Kidney epithelial cell (primary cell): ENCODE results near the gene PSEN1. TPM values are rescaled to one million over a fixed set of nuclear protein-coding genes. Genes with fewer than 3 reads are reported as not detected.
A peak's percentile ranks its signal among the peaks of the same experiment; 100 is the strongest.

ENCODE experiments used
- DNase-seq: peaks from one replicate; pipeline ENCODE4 v3.0.0-alpha.2; 2010; ENCODE audit warnings: low read depth
- H3K27me3 ChIP-seq: 2 replicates; pipeline ENCODE4 v1.6.0; 2011; ENCODE audit warnings: low read length; ENCODE audit not compliant: control insufficient read depth, insufficient read depth
- H3K36me3 ChIP-seq: 2 replicates; pipeline ENCODE4 v1.5.1; 2011; ENCODE audit warnings: low read length; ENCODE audit not compliant: control insufficient read depth, insufficient read depth
- H3K4me3 ChIP-seq: 2 replicates; pipeline ENCODE4 v1.5.1; 2011; ENCODE audit warnings: low read depth, mild to moderate bottlenecking, control low read depth, low read length
- total RNA-seq: library from RNA; depleted of rRNA; stranded (reverse); fragments of >200 nt; gene quantifications from 2 replicates; pipeline ENCODE4 v1.2.3, GENCODE V29; 2015
- TF ChIP-seq, protein P1 (sequence below): IDR thresholded peaks from 2 replicates; pipeline ENCODE4 v1.5.1; 2011; ENCODE audit warnings: mild to moderate bottlenecking, moderate library complexity, low read length, control low read depth, inconsistent platforms; ENCODE audit not compliant: insufficient read depth, poor library complexity, severe bottlenecking

The PSEN1 gene
- total RNA-seq, 1 donor from 2014 or later, result 73.6 TPM

GRCh38 chr14:73266317-73266716 lies 130.0 kb downstream of the PSEN1 start:
- Histone ChIP-seq H3K27me3 (no peaks in the 10 kb centered on the region), H3K36me3 (peaks cover 4% of the 10 kb centered on the region), H3K4me3 (no peak overlapping the region)
- TF ChIP-seq, protein P1, sequence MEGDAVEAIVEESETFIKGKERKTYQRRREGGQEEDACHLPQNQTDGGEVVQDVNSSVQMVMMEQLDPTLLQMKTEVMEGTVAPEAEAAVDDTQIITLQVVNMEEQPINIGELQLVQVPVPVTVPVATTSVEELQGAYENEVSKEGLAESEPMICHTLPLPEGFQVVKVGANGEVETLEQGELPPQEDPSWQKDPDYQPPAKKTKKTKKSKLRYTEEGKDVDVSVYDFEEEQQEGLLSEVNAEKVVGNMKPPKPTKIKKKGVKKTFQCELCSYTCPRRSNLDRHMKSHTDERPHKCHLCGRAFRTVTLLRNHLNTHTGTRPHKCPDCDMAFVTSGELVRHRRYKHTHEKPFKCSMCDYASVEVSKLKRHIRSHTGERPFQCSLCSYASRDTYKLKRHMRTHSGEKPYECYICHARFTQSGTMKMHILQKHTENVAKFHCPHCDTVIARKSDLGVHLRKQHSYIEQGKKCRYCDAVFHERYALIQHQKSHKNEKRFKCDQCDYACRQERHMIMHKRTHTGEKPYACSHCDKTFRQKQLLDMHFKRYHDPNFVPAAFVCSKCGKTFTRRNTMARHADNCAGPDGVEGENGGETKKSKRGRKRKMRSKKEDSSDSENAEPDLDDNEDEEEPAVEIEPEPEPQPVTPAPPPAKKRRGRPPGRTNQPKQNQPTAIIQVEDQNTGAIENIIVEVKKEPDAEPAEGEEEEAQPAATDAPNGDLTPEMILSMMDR, result no peak
- no peak for DNase-seq

GRCh38 chr14:73267474-73267873 lies 131.2 kb downstream of the PSEN1 start:
- H3K36me3 ChIP-seq, result peaks cover 4% of the 10 kb centered on the region
- TF ChIP-seq, protein P1, result no peak
- H3K27me3 ChIP-seq, result no peaks in the 10 kb centered on the region
- no peak overlapping the region for H3K4me3 ChIP-seq
- no peak for DNase-seq

DNA sequence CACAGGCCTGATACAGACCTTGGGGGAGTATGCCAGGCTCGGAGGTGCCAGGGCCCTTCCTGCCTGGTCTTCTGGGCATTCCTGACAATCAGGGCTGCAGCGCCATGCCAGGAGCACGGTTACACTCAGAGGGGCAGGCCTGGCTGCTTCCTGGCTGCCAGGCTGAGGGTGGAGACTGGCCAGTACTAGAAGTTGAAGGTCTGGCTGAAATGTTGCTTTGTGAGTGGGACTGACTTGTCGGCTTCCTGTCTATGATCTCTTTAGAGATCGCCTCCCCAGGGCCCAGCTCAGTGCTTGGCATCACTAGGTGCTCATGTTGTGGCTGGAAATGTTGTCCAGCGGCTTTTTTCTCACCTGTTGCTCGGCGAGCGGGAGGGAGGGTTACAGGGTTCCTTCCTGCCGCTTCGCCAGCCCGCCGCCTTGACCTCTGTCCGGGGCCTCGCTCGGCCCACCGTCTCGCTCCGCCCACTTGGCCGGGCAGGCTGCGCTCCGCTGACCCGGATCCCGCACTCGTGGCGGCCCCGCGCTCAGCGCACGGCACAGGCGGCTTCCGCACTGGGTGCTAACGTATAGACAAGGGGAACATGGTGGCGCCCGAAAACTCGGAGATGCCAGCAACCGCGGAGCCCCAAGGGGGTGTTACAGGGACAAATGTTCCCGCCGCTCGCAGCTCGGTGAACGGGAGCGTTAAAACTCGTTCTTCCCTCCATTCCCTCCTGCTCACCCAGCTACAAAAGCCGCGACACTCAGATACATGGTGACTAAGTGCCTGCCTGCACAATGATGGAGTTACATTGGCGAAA lies 133.6 kb downstream of the PSEN1 start:
- Histone ChIP-seq H3K36me3 (peaks cover 4% of the 10 kb centered on the region), H3K27me3 (no peaks in the 10 kb centered on the region), H3K4me3 (peak overlapping the region; percentile 18)
- no peak for DNase-seq
- TF ChIP-seq, protein P1, result no peak

DNA sequence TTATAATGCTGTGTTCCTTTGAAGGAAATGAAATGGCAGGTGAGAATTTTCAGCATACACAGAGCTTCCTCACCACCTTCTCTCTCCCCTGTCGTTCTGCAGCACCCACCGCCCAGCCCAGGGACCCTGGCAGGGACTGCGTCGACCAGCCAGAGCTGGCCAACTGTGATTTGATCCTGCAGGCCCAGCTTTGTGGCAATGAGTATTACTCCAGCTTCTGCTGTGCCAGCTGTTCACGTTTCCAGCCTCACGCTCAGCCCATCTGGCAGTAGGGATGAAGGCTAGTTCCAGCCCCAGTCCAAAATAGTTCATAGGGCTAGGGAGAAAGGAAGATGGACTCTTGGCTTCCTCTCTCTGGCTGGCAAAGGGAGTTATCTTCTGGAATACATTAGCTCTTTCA lies 136.1 kb downstream of the PSEN1 start:
- Histone ChIP-seq H3K27me3 (no peaks in the 10 kb centered on the region), H3K4me3 (no peak overlapping the region), H3K36me3 (peaks cover 4% of the 10 kb centered on the region)
- TF ChIP-seq, protein P1, result no peak
- DNase-seq, result no peak

Other genes with a start within 250 kb of the PSEN1 start
- gene DPF3, start 242.4 kb upstream of the PSEN1 start, total RNA-seq, result 0.79 TPM in 1 of 2 replicates, not detected in the other
- 23.1 and 45.8 TPM in 2 replicates for gene DCAF4, start 210.0 kb upstream of the PSEN1 start, total RNA-seq
- gene ZFYVE1, start 109.4 kb upstream of the PSEN1 start, total RNA-seq, result 18.4 and 20.4 TPM in 2 replicates
- 28.2 and 30.8 TPM in 2 replicates for gene RBM25, start 78.0 kb upstream of the PSEN1 start, total RNA-seq
- 23.3 and 31.9 TPM in 2 replicates for gene PAPLN, start 101.0 kb downstream of the PSEN1 start, total RNA-seq